HCT116 (cell line): ENCODE results near the gene CPA4. TPM values are rescaled to one million over a fixed set of nuclear protein-coding genes. Genes with fewer than 3 reads are reported as not detected.

ENCODE experiments used
- ATAC-seq: fragments of 200-7000 bp; cut with Tn5 transposase; 2 replicates; pipeline ENCODE4 v1.9.1; 2020; ENCODE audit warnings: mild to moderate bottlenecking, moderate library complexity
- BruUV-seq: library from RNA; stranded (reverse); fragments of 400-500 nt; replicated peaks from 2 replicates; lab custom pipeline; 2021; lab: Mats Ljungman, UMichigan
- CTCF ChIA-PET: fragments of 300-600 bp; sonication (Branson Sonifier 250); formaldehyde crosslinking; loops from one replicate; lab custom pipeline; 2021; ENCODE audit warnings: antibody characterized with exemption; lab: Charles Lee
- POLR2A ChIA-PET: fragments of 300-600, 350-600 bp; sonication (Branson Sonifier 250); formaldehyde crosslinking; loops from one replicate; lab custom pipeline; 2021; ENCODE audit warnings: antibody characterized with exemption; lab: Charles Lee
- RAD21 ChIA-PET, 2 experiments: fragments of 300-600 bp; sonication (Branson Sonifier 250); formaldehyde crosslinking; loops; one replicate each; lab custom pipeline; 2023; ENCODE audit warnings: low total read pairs in 2 of 2; ENCODE audit not compliant: uncharacterized antibody in 2 of 2, unreplicated experiment in 2 of 2, low non-redundant PET in 1 of 2; lab: Charles Lee
- DNase-seq: peaks from one replicate; pipeline ENCODE4 v3.0.0-alpha.2; 2010; ENCODE audit warnings: low read depth, low spot score
- H2AFZ ChIP-seq: fragments of 200-600 bp; shearing (Covaris generic), sonication (generic); 2 replicates; pipeline ENCODE4 v1.6.1; 2017; ENCODE audit warnings: low read depth, mixed run types, mixed read lengths, antibody characterized with exemption, low read length; ENCODE audit not compliant: poor library complexity, severe bottlenecking
- H3K27ac ChIP-seq: 2 replicates; pipeline ENCODE4 v1.5.1; 2012; ENCODE audit warnings: low read depth, low read length
- H3K27me3 ChIP-seq: fragments of 200-600 bp; sonication (generic); 2 replicates; pipeline ENCODE4 v1.6.1; 2016; ENCODE audit warnings: mixed run types, low read length, mixed read lengths; ENCODE audit not compliant: insufficient read depth
- H3K36me3 ChIP-seq, 2 experiments: fragments of 200-500 bp in 1 of 2; fragments of 200-600 bp in 1 of 2; sonication (Bioruptor generic) in 1 of 2; sonication (generic) in 1 of 2; 2 replicates each; pipeline versions ENCODE4 v1.5.1 to v1.6.1; 2014 to 2016; ENCODE audit warnings: low read length in 2 of 2, inconsistent platforms in 1 of 2, mixed read lengths in 1 of 2, mixed run types in 1 of 2; ENCODE audit not compliant: insufficient read depth in 2 of 2, control insufficient read depth in 1 of 2
- H3K4me1 ChIP-seq, 2 experiments: fragments of 200-600 bp in 1 of 2; sonication (generic) in 1 of 2; 2 replicates each; pipeline versions ENCODE4 v1.5.1 to v1.6.1; 2012 to 2017; ENCODE audit warnings: low read length in 2 of 2, inconsistent platforms in 1 of 2, mild to moderate bottlenecking in 1 of 2, mixed read lengths in 1 of 2, mixed run types in 1 of 2, moderate library complexity in 1 of 2; ENCODE audit not compliant: insufficient read depth in 2 of 2, control insufficient read depth in 1 of 2
- H3K4me2 ChIP-seq: fragments of 200-600 bp; sonication (generic); 2 replicates; pipeline ENCODE4 v1.6.1; 2017; ENCODE audit warnings: mixed run types, low read length, mixed read lengths
- H3K4me3 ChIP-seq, 2 experiments: fragments of 200-600 bp in 1 of 2; sonication (generic) in 1 of 2; replicated peaks in 1 of 2; 2 replicates each; pipeline ENCODE4 v1.5.1; 2011 to 2016; ENCODE audit warnings: low read length in 2 of 2, control low read depth in 1 of 2, low read depth in 1 of 2, mild to moderate bottlenecking in 1 of 2, mixed read lengths in 1 of 2, mixed run types in 1 of 2
- H3K79me2 ChIP-seq: fragments of 200-600 bp; sonication (generic); 2 replicates; pipeline ENCODE4 v1.6.1; 2017; ENCODE audit warnings: mild to moderate bottlenecking, mixed run types, low read length, moderate library complexity, mixed read lengths; ENCODE audit not compliant: insufficient read depth
- H3K9ac ChIP-seq: fragments of 200-600 bp; sonication (generic); 2 replicates; pipeline ENCODE4 v1.6.1; 2016; ENCODE audit warnings: low read length, mixed read lengths
- H3K9me2 ChIP-seq: fragments of 200-600 bp; sonication (generic), shearing (Covaris generic); 2 replicates; pipeline ENCODE4 v1.6.1; 2017; ENCODE audit warnings: mixed run types, mild to moderate bottlenecking, moderate library complexity; ENCODE audit not compliant: insufficient read depth
- H3K9me3 ChIP-seq, 2 experiments: fragments of 200-500 bp in 1 of 2; fragments of 200-600 bp in 1 of 2; sonication (Bioruptor generic) in 1 of 2; sonication (generic) in 1 of 2; 2 replicates each; pipeline ENCODE4 v1.6.1; 2014 to 2017; ENCODE audit warnings: low read length in 2 of 2, mixed read lengths in 2 of 2, inconsistent platforms in 1 of 2, low read depth in 1 of 2, mild to moderate bottlenecking in 1 of 2, mixed run types in 1 of 2, moderate library complexity in 1 of 2; ENCODE audit not compliant: control insufficient read depth in 1 of 2, insufficient read depth in 1 of 2
- H4K20me1 ChIP-seq: fragments of 200-600 bp; sonication (generic), shearing (Covaris generic); 2 replicates; pipeline ENCODE4 v1.6.1; 2017; ENCODE audit warnings: mixed run types, mild to moderate bottlenecking, moderate library complexity; ENCODE audit not compliant: insufficient read depth
- CEBPB ChIP-seq: IDR thresholded peaks from 2 replicates; pipeline ENCODE4 v1.6.1; 2012; ENCODE audit warnings: low read depth
- FOSL1 ChIP-seq: IDR thresholded peaks from 2 replicates; pipeline ENCODE4 v1.6.1; 2012; ENCODE audit warnings: low read depth
- POLR2AphosphoS5 ChIP-seq: IDR thresholded peaks from 2 replicates; pipeline ENCODE4 v1.6.1; 2011; ENCODE audit warnings: mild to moderate bottlenecking, low read depth, low read length, moderate library complexity
- RAD21 ChIP-seq: IDR thresholded peaks from 2 replicates; pipeline ENCODE4 v1.6.1; 2012; ENCODE audit warnings: low read depth, mild to moderate bottlenecking
- ZFX ChIP-seq: fragments of 450-650 bp; IDR thresholded peaks from 2 replicates; pipeline ENCODE4 v1.6.1; 2017
- ZNF274 ChIP-seq: fragments of 200-500 bp; sonication (Bioruptor generic); IDR thresholded peaks from 2 replicates; pipeline ENCODE4 v1.6.1; 2014; ENCODE audit warnings: mild to moderate bottlenecking, low read depth, low read length, inconsistent platforms
- intact Hi-C: fragments of 100-400 bp; cut with micrococcal nuclease; formaldehyde crosslinking; loops from 2 replicates; pipeline ENCODE4 v1.10.0; 2022
- total RNA-seq: library from RNA; stranded (reverse); gene quantifications from one replicate; pipeline ENCODE4 v1.2.1, GENCODE V29; 2021; ENCODE audit not compliant: unreplicated experiment
- TF ChIP-seq, protein P1 (sequence below): IDR thresholded peaks from 2 replicates; pipeline ENCODE4 v1.6.1; 2011; ENCODE audit warnings: mild to moderate bottlenecking, low read length, moderate library complexity; ENCODE audit not compliant: insufficient replicate concordance; ENCODE audit errors: extremely low read depth

CPA4 gene
- total RNA-seq, 1 experiment from 2014 or later = 38.7 TPM

DNA sequence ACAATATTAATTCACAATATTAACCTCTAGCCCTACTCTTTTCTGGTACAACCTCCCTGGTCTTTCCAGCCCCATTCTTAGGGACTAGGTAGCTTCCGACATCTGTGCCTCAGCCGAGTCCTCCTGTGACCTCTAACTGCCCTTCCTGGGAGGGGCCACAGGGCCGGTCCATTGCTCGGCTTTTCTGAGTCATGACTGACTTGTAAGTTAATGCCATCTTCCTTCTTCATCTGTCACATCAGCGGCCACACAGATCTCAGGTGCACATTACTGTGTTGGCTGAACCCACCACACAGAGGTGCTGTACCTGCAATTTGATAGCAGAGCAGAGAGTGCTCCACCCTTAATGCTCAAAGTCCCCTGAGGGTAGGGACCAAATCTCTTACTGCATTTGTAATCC lies 4.1 kb upstream of the CPA4 start (continued):
- no peak for TF ChIP-seq ZNF274
- TF ChIP-seq RAD21 = peak; percentile 71

DNA sequence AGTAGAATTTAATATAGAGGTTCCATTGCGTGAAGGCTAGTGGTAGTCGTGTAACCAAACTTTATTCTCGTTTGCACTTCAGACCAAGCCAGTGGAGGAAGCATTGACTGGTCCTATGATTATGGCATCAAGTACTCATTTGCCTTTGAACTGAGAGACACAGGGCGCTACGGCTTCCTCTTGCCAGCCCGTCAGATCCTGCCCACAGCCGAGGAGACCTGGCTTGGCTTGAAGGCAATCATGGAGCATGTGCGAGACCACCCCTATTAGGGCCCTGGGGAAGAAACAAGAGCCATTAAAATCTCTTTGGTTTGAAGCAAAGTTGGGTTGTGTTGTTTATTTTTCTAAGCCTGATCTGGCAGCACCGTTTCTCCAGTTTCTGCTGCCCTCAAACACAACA lies 3.5 kb upstream of the CPA4 start:
- ChIA-PET CTCF (no interaction called here), POLR2A (no interaction called here), RAD21 (no interaction called here)
- intact Hi-C loops = no loop called here
- Histone ChIP-seq H3K79me2 (no peaks in the 10 kb centered on the region), H3K27ac (peak overlapping the region; percentile 4; the same call in 1 of the 2 replicates), H3K9ac (peak overlapping the region; percentile 26; the same call in 1 of the 2 replicates), H3K9me3 (no peaks in the 10 kb centered on the region), H2AFZ (no peak overlapping the region), H3K36me3 (no peaks in the 10 kb centered on the region), H4K20me1 (no peaks in the 10 kb centered on the region), H3K4me3 (no peak overlapping the region), H3K27me3 (no peaks in the 10 kb centered on the region), H3K9me2 (no peaks in the 10 kb centered on the region), H3K4me1 (peaks cover 41 to 82% of the 10 kb centered on the region in 2 experiments), H3K4me2 (peak overlapping the region; percentile 71)
- TF ChIP-seq, protein P1, sequence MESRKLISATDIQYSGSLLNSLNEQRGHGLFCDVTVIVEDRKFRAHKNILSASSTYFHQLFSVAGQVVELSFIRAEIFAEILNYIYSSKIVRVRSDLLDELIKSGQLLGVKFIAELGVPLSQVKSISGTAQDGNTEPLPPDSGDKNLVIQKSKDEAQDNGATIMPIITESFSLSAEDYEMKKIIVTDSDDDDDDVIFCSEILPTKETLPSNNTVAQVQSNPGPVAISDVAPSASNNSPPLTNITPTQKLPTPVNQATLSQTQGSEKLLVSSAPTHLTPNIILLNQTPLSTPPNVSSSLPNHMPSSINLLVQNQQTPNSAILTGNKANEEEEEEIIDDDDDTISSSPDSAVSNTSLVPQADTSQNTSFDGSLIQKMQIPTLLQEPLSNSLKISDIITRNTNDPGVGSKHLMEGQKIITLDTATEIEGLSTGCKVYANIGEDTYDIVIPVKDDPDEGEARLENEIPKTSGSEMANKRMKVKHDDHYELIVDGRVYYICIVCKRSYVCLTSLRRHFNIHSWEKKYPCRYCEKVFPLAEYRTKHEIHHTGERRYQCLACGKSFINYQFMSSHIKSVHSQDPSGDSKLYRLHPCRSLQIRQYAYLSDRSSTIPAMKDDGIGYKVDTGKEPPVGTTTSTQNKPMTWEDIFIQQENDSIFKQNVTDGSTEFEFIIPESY = no peak
- TF ChIP-seq CEBPB (no peak), ZNF274 (no peak), FOSL1 (no peak), ZFX (no peak), POLR2AphosphoS5 (no peak)
- BruUV-seq = no TSS peak
- DNase-seq (no peak), ATAC-seq (no peak)
